Right cardiac atrium (tissue), 5 donors: ENCODE measurements around the gene ZNF841. TPM values are rescaled to one million over a fixed set of nuclear protein-coding genes. Genes with fewer than 3 reads are reported as not detected.
"Not testable (repeated sequence)": the region's sequence is repeated elsewhere in the genome, so short reads cannot be mapped to it uniquely, and the experiment has no call there.

Experiments used
- ATAC-seq, 2 donors: fragments of 200-7000 bp; cut with Tn5 transposase; one replicate each; pipeline versions ENCODE4 v1.8.0 to v1.9.1; 2020; ENCODE audit warnings: moderate library complexity in 2 of 2, mild to moderate bottlenecking in 1 of 2
- DNase-seq, 3 donors: peaks; one replicate each; pipeline ENCODE4 v3.0.0-alpha.2; 2020
- H3K27ac ChIP-seq: one replicate; pipeline ENCODE4 v1.5.1; 2013; ENCODE audit warnings: mild to moderate bottlenecking, low read length, control low read depth, moderate library complexity
- H3K27me3 ChIP-seq: one replicate; pipeline ENCODE4 v1.6.1; 2013; ENCODE audit not compliant: control insufficient read depth, insufficient read depth
- H3K4me1 ChIP-seq: one replicate; pipeline ENCODE4 v1.6.1; 2013; ENCODE audit warnings: low read length; ENCODE audit not compliant: control insufficient read depth, insufficient read depth
- H3K4me3 ChIP-seq: one replicate; pipeline ENCODE4 v1.5.1; 2013; ENCODE audit warnings: low read length, control low read depth
- H3K9me3 ChIP-seq: one replicate; pipeline ENCODE4 v1.6.1; 2013; ENCODE audit warnings: low read length; ENCODE audit not compliant: control insufficient read depth
- WGBS: extraction: QIAGEN DNeasy Blood & Tissue Kit; methylation state at CpG from one replicate; pipeline ENCODE4 v1.1.7; 2013; 5-methylcytosine and 5-hydroxymethylcytosine counted together
- intact Hi-C, 4 donors: fragments of 100-400 bp; cut with DNase I; formaldehyde crosslinking; loops; one replicate each; pipeline versions ENCODE4 v1.11.0 to v1.14.0; 2022 to 2023
- polyA plus RNA-seq: library from polyadenylated mRNA; stranded (reverse); fragments of 200-250 nt; gene quantifications from one replicate; pipeline ENCODE4 v1.2.3, GENCODE V29; 2013
- total RNA-seq, 4 donors: library from RNA; stranded (reverse); fragmentation: NEBNext Ultra II Directional; extraction: Animal tissue kit (Norgen Biotek cat#: 25700); gene quantifications; one replicate each; pipeline ENCODE4 v1.2.1, GENCODE V29; 2021
- donor health status: healthy with polysubstance abuse.
- donor health status: DM: no; HTN: yes; CAD: no.
- donor health status: DM: no; HTN: no; CAD: no.
- donor health status: DM: no; HTN: yes; CAD: no; lungs with severe emphysema.
- donor health status: DM: yes; HTN: yes; CAD: no.

The ZNF841 gene
- total and polyA plus RNA-seq, 5 donors: 4.7 to 17.9 (median 12.6) TPM

DNA sequence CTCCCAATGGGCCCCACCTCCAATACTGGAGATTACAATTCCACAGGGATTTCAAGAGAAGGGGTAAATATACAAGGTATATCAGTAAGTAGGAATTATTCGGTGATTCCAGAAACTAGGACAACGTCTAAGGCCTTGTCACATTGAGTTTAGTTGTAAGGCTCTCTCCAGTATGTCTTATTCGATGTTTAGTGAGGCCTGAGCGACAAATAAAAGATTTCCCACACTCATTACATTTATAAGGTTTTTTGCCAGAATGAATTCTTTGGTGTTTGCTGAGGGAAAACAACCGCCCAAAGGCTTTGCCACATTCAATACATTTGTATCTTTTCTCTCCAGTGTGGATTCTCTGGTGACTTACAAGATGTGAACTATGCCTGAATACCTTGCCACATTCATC is 19.1 kb upstream of the ZNF841 start:
- Histone ChIP-seq H3K4me1 (no peaks in the 10 kb centered on the region), H3K9me3 (peaks cover 31% of the 10 kb centered on the region), H3K27me3 (no peaks in the 10 kb centered on the region), H3K27ac (no peak overlapping the region), H3K4me3 (no peak overlapping the region)
- no peak for DNase-seq
- no peak for ATAC-seq
- intact Hi-C loops: no loop called here
- 97% methylated on average over 5 of the region's 5 CpGs for WGBS

DNA sequence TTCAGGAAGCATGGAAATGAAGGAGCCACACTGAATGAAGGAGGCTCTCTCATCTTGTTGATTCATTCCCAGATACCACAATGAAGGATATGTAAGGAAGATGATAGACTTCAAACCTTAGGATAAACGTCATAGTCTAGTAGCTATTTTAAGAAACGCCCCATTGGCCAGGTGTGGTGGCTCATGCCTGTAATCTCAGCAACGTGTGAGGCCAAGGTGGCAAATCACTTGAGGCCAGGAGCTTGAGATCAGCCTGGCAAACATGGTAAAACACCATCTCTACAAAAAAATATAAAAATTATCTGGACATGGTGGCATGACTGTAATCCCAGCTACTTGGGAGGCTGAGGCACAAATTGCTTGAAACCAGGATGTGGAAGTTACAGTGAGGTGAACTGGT is 17.1 kb upstream of the ZNF841 start:
- no peaks in the 10 kb centered on the region for H3K27me3 ChIP-seq
- H3K9me3 ChIP-seq: peaks cover 20% of the 10 kb centered on the region
- H3K27ac ChIP-seq: no peak overlapping the region
- intact Hi-C loops: no loop called here
- H3K4me1 ChIP-seq: no peaks in the 10 kb centered on the region
- no peak for DNase-seq
- no peak for ATAC-seq
- WGBS: 86% methylated on average over 3 of the region's 3 CpGs
- no peak overlapping the region for H3K4me3 ChIP-seq

DNA sequence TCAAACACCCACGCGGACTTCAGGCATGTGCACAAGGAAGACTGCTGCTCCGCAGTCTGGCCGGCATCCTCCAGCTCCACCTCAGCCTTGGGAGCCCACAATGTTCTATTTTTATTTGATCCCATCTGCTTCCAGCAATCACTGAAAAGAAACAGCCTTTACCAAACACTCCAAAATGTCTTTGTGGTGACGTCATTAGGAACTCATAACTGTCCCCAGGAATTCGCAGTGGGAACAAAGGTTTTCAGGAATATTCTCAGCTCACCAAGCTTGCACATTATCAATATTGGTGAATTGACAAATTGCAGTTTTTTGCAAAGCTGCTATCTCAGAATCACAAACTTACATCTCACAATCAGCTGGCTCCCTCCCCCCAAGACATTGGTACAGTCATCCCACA is 15.2 kb upstream of the ZNF841 start:
- Histone ChIP-seq H3K4me1 (no peaks in the 10 kb centered on the region), H3K4me3 (no peak overlapping the region), H3K9me3 (peaks cover 19% of the 10 kb centered on the region), H3K27me3 (no peaks in the 10 kb centered on the region), H3K27ac (no peak overlapping the region)
- intact Hi-C loops: no loop called here
- no peak for DNase-seq
- ATAC-seq: no peak
- 89% methylated on average over 6 of the region's 6 CpGs for WGBS

DNA sequence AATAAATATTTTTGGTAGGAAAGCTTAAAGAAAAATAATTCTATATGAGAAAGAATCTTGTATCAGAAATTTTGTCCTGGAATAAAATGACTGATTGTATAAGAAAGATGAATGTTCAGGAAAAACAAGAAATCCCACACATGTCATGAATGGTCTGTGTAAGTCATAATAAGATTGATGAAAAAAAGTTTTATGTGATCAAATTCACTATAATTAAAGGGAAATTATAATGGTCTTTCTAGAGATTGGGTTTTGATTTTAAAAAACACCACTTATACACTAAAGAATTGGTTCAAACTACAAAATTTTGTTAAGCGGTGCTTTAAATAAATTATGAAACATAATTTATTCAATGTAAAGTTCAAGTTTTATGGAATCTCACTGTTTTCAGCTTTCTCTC is 7.2 kb upstream of the ZNF841 start:
- Histone ChIP-seq H3K4me1 (no peaks in the 10 kb centered on the region), H3K27me3 (no peaks in the 10 kb centered on the region), H3K9me3 (no peaks in the 10 kb centered on the region), H3K4me3 (no peak overlapping the region), H3K27ac (no peak overlapping the region)
- ATAC-seq (no peak), DNase-seq (no peak)
- WGBS: 97% methylated on average over 1 of the region's 1 CpG
- intact Hi-C loops: no loop called here

DNA sequence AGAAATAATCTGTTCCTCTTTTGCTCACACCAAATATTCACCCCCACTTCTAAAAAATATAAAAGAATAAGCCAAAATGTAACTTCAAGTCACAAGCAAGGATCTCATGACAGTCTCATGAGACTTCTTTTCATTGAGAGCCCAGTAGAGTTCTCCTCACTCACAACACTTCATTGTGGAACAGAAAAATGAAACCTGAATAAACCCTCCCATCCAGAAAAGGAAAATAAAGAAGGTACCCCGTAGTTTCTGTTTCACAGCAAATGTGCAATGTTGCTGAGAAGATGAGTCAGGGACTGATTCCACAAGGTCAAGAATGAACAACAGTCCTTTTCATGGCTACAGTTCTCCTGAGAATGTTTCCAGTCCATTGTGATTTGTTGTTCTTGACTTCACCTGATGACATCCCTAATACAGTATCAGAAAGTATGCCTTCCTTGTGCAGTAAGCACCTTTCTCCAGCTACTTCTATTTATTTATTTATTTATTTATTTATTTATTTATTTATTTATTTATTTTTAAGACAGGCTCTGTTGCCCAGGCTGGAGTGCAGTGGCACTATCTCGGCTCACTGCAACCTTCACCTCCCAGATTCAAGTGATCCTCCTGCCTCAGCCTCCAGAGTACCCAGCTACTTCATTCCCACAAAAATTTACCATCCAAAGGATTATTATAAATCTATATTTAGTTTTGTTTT is 6.4 kb upstream of the ZNF841 start:
- H3K4me3 ChIP-seq: no peak overlapping the region
- H3K27me3 ChIP-seq: no peaks in the 10 kb centered on the region
- H3K4me1 ChIP-seq: no peaks in the 10 kb centered on the region
- no peaks in the 10 kb centered on the region for H3K9me3 ChIP-seq
- no peak overlapping the region for H3K27ac ChIP-seq
- ATAC-seq (no peak), DNase-seq (no peak)
- intact Hi-C loops: no loop called here
- 80% methylated on average over 2 of the region's 2 CpGs for WGBS

DNA sequence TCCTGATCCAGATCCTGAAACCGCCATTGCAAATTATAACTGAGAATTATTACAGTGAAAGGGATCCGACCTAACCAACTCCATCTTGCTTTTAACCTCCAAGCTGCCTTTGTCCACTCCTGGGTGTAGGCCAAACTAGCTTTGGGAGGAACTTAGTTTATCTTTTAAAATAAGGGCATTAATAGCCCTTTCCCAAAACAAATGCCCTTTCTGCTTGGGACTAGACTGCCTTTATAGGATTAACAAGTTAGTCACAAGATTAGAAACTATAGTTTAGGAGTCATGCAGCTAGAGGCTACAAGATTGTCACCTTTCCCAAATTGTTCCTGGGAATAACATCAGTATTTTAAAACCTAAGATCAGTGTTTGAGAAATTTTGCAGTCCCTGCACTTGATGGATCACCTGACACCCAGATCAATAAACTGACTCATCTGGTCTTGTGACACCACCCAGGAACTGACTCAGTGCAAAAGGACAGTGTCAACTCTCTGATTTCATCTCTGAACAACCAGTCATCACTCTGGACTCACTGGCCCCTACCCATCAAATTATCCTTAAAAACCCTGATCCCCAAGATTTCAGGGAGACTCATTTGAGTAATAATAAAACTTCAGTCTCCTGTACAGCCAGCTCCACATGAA is 4.1 kb upstream of the ZNF841 start:
- 93% methylated on average over 2 of the region's 2 CpGs for WGBS
- DNase-seq: no peak
- H3K27me3 ChIP-seq: no peaks in the 10 kb centered on the region
- ATAC-seq: no peak
- no peak overlapping the region for H3K27ac ChIP-seq
- H3K4me1 ChIP-seq: no peaks in the 10 kb centered on the region
- H3K9me3 ChIP-seq: no peaks in the 10 kb centered on the region
- H3K4me3 ChIP-seq: no peak overlapping the region
- intact Hi-C loops: no loop called here

DNA sequence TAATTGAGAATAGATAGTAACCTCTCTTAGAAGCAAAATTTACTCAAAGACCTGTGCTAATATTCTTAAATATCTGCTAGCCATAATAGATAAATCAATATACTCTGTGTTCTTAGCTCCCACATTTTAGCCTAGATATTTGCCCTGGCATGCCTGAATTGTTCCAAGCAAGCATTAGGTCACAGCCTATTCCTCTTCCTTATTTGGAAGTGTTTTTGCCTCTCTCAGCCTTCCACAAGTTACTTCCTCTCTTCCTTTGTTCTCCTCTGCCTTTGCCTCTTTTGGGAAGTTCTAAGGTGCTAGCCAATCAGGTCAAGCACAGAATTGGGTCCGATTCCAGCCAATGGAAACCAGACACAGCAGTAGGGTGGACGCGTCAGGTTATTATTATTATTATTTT is 851 bp upstream of the ZNF841 start:
- H3K9me3 ChIP-seq, intact Hi-C loops, H3K27ac ChIP-seq, H3K27me3 ChIP-seq, DNase-seq, ATAC-seq, H3K4me3 ChIP-seq, H3K4me1 ChIP-seq: not testable (repeated sequence)
- WGBS: 99% methylated on average over 3 of the region's 3 CpGs

DNA sequence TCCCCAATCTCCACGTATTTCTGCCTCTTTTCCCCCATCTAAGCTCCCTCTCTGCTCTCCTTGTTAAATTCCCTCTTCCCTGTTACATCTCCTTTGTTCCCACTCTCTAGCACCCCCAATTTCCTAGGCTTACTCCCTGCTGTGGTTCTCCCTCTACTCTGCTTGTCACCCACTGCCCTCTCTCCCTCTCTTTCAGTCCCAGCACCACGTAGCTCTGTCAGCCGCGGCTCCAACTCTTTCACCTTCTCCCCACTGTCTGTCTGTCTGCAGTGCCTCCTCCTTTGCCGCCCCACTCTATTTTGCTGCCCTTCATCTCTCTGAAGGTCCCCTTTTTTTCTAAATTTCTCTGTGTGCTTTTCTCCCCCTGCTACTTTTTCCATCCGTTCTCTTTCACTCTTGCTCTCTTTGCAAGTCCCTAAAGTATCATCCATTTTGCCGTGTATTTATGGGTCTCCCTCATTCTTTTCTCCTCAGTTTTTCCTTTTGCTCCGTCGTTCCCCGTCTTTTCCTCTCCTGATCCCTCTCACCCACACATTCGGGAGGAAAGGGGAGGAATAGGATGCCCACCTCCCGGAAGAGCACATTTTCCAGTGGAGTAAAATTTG is 937 bp downstream of the ZNF841 start:
- intact Hi-C loops: no loop called here
- no peaks in the 10 kb centered on the region for H3K27me3 ChIP-seq
- no peak for DNase-seq
- 5% methylated on average over 12 of the region's 12 CpGs for WGBS
- peak overlapping the region; percentile 92 for H3K4me3 ChIP-seq
- H3K27ac ChIP-seq: no peak overlapping the region
- no peaks in the 10 kb centered on the region for H3K9me3 ChIP-seq
- H3K4me1 ChIP-seq: peaks cover 7% of the 10 kb centered on the region
- no peak for ATAC-seq

DNA sequence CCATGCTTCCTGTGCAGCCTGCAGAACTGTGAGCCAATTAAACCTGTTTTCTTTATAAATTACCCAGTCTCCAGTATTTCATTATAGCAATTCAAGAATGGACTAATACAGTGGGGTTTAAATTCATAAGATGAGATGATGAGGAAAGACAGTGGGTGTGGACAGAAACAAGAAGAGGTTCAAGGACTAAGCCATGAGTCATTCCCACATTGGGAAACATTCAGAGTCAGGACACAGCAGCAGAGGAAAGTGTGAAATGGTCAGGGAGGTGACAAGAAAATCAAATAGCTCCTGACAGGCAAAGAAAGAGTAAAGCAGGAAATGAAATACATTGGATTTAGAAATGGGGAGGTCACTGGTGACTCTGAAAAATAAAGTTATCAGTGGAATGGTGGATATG is 9.1 kb downstream of the ZNF841 start:
- Histone ChIP-seq H3K4me3 (no peak overlapping the region), H3K4me1 (peaks cover 2% of the 10 kb centered on the region), H3K27ac (no peak overlapping the region), H3K27me3 (no peaks in the 10 kb centered on the region), H3K9me3 (no peaks in the 10 kb centered on the region)
- ATAC-seq (no peak), DNase-seq (no peak)
- intact Hi-C loops: no loop called here

DNA sequence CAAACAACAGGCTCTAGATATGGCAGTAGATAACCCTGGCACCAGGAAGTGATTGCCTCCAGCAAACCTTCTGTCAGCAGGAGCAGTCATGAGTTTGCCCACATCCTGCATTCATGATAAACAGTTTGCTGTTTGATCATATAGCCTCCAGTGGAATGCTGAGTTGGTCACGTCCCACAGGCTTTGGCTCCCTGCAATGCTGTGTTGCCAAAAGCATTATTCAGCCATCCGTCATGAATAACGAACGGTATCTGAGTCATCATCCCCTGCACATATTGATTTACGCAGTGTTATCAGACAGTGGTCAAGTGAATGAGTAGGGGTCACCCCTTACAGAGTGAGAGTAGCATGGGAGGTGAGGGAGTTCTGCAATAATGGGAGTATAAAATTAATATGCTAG is 25.1 kb downstream of the ZNF841 start:
- no peak overlapping the region for H3K4me3 ChIP-seq
- H3K27me3 ChIP-seq: no peaks in the 10 kb centered on the region
- 95% methylated on average over 5 of the region's 5 CpGs for whole genome bisulfite sequencing
- no peaks in the 10 kb centered on the region for H3K4me1 ChIP-seq
- ATAC-seq (no peak), DNase-seq (no peak)
- peaks cover 14% of the 10 kb centered on the region for H3K9me3 ChIP-seq
- intact Hi-C loops: no loop called here
- H3K27ac ChIP-seq: no peak overlapping the region

DNA sequence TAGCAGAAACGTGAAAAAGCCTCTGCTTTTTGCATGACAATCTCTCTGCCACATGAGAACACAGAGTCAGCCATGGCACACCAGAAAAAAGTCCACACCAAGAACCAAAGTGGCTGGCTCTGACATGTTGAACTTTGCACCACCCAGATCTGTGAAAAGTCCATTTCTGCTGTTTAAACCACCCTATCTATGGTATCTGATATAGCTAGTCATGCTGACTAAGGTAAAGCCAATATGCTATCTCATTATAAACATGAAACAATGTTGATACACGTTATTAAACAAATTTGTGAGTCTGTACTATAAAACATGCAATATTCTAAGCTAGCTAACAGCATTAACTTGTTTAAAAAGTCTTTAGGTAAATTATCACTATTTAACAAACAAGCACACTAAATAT is 25.9 kb downstream of the ZNF841 start:
- H3K27me3 ChIP-seq: no peaks in the 10 kb centered on the region
- no peaks in the 10 kb centered on the region for H3K4me1 ChIP-seq
- H3K27ac ChIP-seq: no peak overlapping the region
- H3K4me3 ChIP-seq: no peak overlapping the region
- DNase-seq (no peak), ATAC-seq (no peak)
- intact Hi-C loops: no loop called here
- H3K9me3 ChIP-seq: peaks cover 13% of the 10 kb centered on the region
- 87% methylated on average over 2 of the region's 2 CpGs for WGBS
